ENCODE data around the gene TAF11L4.
"Not testable (repeated sequence)": the region's sequence is repeated elsewhere in the genome, so short reads cannot be mapped to it uniquely, and the experiment has no call there.

- TF ChIP-seq CTCF, POLR2AphosphoS5 (IDR thresholded peaks at IDR 0.05): not testable (repeated sequence)
Observed at GRCh38 chr5:17519508-17519907, 2.1 kb upstream of the TAF11L4 start.
